NCI-H748 treated with DMSO at 0.1 percent for 48 hours (cell line): ENCODE data around the gene VWA5A.
"Not testable (repeated sequence)": the region's sequence is repeated elsewhere in the genome, so short reads cannot be mapped to it uniquely, and the experiment has no call there.

Experiments used
- DNase-seq: peaks from one replicate; lab custom pipeline; 2025; lab: John Stamatoyannopoulos, UW

VWA5A gene

DNA sequence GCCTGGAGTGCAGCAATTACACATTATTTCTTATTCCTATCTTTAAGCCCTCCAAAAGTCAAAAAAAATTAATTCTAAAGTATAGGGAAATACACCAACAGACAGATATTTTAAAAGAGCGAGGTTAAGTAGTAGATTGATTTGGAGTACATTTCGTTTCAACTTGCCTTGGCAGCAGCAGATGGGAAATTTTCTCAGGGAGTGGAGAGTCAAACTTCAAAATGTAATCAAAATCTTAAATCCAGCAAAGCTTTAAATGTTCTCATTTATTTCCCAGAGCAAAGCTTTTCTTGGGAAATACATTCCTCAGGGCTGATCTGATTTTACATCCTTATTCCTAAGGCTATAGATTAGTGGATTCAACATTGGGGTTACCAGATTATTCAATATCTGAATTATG lies 21.9 kb upstream of the VWA5A start:
- DNase-seq, result no peak

- no peak for DNase-seq
Observed at GRCh38 chr11:124094731-124095130, 20.5 kb upstream of the VWA5A start.

- no peak for DNase-seq
Observed at GRCh38 chr11:124096364-124096763, 18.9 kb upstream of the VWA5A start.

- no peak for DNase-seq
Observed at GRCh38 chr11:124098141-124098540, 17.1 kb upstream of the VWA5A start.

DNA sequence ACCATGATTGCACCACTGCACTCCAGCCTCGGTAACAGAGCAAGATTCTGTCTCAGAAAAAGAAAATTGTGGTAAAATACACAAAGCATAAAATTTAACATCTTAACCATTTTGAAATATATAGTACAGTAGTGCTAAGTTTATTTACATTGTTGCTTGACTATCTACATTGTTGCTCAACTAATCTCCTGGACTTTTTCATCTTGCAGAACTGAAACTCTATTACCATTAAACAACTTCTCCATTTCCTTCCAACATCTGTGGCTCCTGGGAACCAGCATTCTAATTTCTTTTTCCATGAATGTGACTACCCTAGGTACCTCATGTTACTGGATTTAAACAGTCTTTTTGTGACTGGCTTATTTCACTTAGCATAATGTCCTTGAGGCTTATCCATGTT lies 13.5 kb upstream of the VWA5A start:
- no peak for DNase-seq

DNA sequence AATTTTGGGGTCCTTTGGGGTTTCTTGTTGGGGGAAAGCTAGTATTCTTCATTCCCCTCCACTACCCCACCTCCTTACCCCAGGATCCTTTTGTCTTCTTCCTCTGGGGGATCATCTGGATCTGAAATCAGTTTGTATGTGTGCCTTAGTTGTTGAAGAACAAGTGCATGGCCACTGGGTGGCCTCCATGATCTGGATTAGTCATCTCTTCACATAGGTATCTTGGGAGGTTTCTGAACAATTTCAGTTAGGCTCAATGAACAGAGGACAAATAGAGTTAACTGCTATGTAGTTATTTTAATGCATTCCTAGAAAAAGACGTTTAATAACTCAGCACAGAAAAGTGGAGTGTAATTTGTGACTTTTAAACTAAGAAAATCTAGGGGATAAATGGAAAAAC lies 7.1 kb upstream of the VWA5A start:
- DNase-seq, result peak; percentile 16

- DNase-seq, result no peak
Observed at GRCh38 chr11:124109377-124109776, 5.9 kb upstream of the VWA5A start.

DNA sequence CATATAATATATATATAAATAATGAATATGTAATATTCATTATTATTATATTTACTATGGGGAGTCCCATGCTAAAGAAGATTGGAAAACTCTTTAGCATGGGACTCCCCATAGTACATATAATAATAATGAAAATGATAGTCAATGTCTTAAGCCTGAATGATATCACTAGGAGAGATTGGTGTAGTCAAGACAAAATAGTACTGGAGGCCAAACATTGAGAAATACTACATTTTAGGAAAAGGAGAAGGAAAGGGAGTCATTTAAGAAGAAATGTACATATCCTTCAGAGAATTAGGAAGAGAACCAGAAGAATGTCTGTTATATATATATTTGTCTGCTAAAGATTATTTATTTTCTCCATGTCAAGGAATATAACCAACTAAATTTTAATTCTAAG lies 5.0 kb upstream of the VWA5A start:
- no peak for DNase-seq

- DNase-seq, result no peak
Observed at GRCh38 chr11:124113890-124114289, 1.4 kb upstream of the VWA5A start.

- peak; percentile 1 for DNase-seq
Observed at GRCh38 chr11:124115782-124116616, 749 bp downstream of the VWA5A start.

- DNase-seq, result no peak
Observed at GRCh38 chr11:124119103-124119502, 3.9 kb downstream of the VWA5A start.

- DNase-seq, result no peak
Observed at GRCh38 chr11:124120891-124121290, 5.6 kb downstream of the VWA5A start.

- DNase-seq, result no peak
Observed at GRCh38 chr11:124122123-124122522, 6.9 kb downstream of the VWA5A start.

GRCh38 chr11:124123622-124124021 lies 8.4 kb downstream of the VWA5A start:
- peak; percentile 4 for DNase-seq

GRCh38 chr11:124127134-124127533 lies 11.9 kb downstream of the VWA5A start:
- DNase-seq, result not testable (repeated sequence)

- DNase-seq, result no peak
Observed at GRCh38 chr11:124143034-124143433, 27.8 kb downstream of the VWA5A start.

- no peak for DNase-seq
Observed at GRCh38 chr11:124147951-124148350, 32.7 kb downstream of the VWA5A start.

GRCh38 chr11:124150684-124151083 lies 35.4 kb downstream of the VWA5A start:
- no peak for DNase-seq

- DNase-seq, result no peak
Observed at GRCh38 chr11:124152770-124153407, 37.6 kb downstream of the VWA5A start.

DNA sequence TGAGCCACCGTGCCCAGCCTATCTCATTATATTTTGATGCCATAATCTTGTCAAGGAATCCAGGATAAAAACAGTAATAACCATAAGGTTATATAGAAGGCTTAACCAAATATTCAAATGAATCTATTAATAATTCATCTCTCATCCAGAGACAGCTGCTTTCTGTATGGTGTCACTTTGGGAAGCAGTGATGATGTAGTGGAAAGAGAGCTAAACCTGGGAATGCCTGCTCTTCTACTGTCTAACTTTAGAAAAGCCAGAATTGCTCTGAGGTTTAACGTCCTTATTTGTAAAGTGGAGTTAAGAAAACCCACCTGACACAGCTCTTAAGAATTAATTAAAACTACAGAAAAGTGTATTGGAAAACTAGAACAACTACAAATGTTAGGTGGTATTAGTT lies 38.6 kb downstream of the VWA5A start:
- DNase-seq, result no peak

GRCh38 chr11:124159481-124159880 lies 44.2 kb downstream of the VWA5A start:
- DNase-seq, result no peak

- no peak for DNase-seq
Observed at GRCh38 chr11:124160986-124161385, 45.7 kb downstream of the VWA5A start.

- peak; percentile 87 for DNase-seq
Observed at GRCh38 chr11:124167826-124168231, 52.6 kb downstream of the VWA5A start.

DNA sequence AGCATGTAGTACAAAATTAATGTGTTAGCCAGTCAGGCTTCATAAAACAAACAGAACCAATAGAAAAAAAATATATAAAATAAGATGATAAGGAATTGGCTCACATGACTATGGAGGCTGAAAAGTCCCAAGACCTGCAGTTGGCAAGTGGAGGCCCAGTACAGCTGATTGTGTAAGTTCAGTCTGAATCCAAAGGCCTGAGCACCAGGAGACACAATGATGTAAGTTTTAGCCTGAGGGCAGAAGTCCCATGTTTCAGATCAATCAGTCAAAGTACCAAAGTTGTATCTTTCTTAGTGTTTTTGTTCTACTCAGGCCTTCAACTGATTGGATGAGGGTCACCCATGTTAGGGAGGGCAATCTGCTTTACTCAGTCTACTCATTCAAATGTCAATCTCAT lies 53.5 kb downstream of the VWA5A start:
- DNase-seq, result no peak
